ENCODE data around the gene BANK1.

Gene BANK1

GRCh38 chr4:101823864-101824263 is 33.3 kb downstream of the BANK1 start:
- no peak for DNase-seq (ENCODE audit: low read depth)

DNA sequence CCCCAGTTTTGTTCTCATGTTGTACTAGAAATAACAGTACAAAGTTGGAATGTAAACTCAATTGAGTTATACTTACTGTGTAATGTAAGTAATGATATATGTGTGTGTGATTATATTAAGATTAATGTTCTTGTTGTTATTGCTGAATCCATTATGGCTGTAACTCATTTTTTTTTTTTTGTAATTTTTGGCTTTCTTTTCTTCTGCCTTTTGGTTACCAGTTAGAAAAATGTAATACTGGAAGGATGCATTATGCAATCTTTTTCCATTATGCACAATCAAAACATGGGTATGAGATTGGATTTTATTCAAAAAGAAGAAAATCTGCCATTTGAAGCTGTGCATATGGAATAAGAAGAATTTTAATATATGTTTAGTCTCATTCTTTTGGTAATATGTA is 34.0 kb downstream of the BANK1 start:
- DNase-seq (ENCODE audit: low read depth) = no peak

DNA sequence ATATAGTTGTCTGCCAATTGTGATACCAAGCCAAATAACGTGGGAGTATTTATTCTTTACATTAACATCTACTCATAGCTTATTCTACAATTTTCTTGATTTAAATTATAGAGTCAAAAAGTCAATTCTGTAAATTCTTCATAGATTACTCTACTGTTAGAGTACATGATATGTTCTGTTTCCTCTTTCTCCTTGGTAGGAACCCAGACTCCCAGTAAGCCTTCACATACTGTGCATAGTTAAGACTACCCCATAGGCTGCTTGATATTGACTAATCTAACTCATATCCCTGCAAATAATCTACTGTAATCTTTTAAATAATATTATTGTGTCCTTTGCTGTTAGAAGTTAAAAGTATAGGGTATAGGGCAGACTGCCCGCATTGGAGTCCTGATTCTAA is 35.4 kb downstream of the BANK1 start:
- no peak for DNase-seq (ENCODE audit: low read depth)

DNA sequence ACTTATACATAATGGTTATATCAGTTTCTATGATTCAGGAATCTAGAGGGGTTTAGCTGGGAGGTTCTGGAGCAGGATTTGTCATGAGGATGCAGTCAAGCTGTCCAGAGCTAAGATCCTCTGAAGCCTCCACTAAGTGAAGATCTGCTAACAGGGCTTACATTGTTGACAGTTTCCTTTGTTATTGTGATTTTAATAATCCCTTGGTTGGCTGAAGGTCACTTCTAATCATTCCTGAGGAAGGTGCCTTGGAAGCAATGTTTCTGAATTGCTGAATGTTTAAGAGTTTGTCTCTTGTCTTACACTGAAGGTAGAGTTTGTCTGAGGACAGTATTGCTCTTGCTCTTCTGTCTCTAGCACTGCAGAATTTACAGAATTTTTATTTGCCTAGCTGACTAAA is 41.3 kb downstream of the BANK1 start:
- DNase-seq (ENCODE audit: low read depth) = no peak

GRCh38 chr4:101833480-101833879 is 43.0 kb downstream of the BANK1 start:
- no peak for DNase-seq (ENCODE audit: low read depth)

DNA sequence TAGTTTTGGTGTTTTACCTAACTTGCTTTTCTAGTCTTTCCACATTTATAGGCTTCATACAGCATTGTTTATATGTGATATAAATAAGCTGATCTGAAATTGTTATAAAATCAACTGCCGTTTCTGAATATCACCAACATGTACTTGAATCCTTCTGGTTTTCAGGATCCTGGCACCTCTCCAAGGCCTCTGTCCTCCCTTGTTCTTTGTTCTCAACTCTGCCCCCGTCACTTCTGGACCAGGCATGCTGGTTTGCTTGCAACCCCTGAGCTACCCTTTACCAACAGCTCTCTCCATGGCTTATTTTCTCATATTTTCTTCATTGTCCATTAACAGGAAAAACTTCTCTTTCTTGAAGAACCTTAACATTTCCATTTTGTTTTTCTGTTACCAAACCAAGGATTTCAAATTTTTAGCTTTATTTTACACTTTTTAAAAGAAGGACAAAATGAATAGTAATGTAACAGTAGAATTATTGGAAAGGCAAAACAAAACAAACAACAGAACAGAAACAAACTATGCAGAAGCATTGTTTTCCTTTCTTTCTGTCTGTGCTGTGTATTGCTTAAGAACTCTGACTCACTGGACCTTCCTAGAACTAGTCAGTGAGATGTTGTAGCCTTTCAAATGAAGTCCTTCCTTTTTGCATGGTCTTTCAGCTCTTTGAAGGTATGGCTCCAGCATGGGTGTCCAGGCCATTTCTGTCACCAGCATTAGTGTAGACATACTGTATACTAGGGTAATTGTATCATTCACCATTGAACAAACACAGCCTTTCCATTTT is 44.8 kb downstream of the BANK1 start:
- DNase-seq (ENCODE audit: low read depth) = no peak

DNA sequence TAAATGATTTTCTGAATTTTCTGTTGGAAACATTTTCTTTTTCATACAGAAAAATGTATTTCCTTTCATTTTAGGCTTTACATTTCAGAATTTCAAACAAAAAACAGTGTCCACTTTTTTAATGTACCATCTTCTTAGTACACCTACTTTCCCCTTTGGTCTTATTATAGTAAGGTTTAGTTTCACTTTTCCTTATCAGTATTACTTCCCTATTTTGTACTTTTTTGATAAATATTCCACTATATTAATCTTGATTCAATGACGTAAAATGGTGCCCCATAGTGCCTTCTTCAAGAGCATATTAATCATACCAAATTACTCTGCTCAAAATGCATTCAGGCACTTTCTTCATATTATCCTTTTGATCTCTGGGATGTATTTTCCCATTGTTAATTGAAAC is 52.5 kb downstream of the BANK1 start:
- DNase-seq (ENCODE audit: low read depth) = no peak

DNA sequence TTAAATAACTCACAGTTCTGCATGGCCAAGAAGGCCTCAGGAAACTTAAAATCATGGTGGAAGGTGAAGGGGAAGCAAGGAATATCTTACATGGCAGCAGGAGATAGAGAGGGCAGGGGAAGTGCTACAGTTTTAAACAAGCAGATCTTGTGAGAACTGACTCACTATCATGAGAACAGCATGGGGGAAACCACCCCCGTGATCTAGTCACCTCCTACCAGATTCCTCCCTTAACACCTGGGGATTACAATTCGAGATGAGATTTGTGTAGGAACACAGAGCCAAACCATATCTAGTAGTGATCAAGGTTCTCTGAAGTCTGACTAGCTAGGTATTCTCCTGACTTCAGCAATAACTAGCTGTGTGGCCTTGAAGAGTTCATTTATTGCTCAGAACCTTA is 56.0 kb downstream of the BANK1 start:
- no peak for DNase-seq (ENCODE audit: low read depth)

DNA sequence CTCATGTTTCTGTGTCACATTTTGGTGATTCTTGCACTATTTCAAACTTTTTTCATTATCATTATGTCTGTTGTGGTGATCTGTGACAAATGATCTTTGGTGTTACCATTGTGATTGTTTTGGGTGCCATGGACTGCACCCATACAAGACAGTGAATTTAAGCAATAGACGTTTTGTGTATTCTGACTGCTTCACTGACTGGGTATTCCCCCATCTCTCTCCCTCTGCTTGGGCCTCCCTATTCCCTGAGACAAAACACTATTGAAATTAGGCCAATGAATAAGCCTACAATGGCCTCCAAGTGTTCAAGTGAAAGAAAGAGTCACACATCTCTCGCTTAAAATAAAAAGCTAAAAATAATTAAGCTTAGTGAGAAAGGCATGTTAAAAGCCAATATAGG is 60.2 kb downstream of the BANK1 start:
- no peak for DNase-seq (ENCODE audit: low read depth)

DNA sequence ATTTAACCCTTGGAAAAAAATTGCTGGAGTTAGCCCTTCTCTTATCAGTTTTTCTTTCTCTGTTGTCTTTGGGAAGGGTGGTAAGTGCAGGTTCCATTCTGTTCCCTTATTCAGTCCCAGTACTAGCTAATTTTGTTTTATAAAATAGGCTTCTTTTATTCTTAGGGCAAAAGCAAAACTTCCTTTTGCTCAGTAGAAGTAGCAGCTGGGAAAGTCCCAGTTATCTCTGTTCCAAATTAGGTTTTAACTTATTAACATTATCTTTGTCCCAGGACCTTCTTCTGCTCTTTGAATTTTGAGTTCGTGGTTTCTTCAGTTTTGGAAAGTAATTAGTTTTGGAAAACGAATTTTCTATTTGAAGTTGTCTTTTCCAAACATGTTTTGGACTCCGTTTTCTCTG is 61.1 kb downstream of the BANK1 start:
- no peak for DNase-seq (ENCODE audit: low read depth)

DNA sequence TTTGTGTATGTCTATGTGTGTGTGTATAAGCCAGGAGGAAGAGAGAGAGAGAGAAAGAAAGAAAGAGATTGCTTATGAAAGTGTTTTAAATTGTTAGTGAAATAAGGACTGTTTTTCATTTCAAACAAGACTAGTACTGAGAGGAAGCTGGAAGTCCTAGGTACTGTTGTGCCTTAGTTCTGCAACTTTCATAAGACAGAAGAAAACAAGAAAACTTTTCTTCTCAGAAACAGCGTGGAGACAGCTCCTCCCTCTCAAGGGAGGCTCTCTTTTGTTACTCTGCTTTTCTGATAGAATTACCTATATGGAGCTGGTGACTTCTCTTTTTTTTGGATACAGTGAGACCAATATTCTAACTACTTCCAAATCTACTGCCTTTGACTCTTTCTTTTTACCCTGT is 62.5 kb downstream of the BANK1 start:
- DNase-seq (ENCODE audit: low read depth) = no peak

GRCh38 chr4:101853691-101854090 is 63.2 kb downstream of the BANK1 start:
- no peak for DNase-seq (ENCODE audit: low read depth)

GRCh38 chr4:101855239-101855638 is 64.7 kb downstream of the BANK1 start:
- no peak for DNase-seq (ENCODE audit: low read depth)

GRCh38 chr4:101856149-101856548 is 65.6 kb downstream of the BANK1 start:
- DNase-seq (ENCODE audit: low read depth) = no peak

DNA sequence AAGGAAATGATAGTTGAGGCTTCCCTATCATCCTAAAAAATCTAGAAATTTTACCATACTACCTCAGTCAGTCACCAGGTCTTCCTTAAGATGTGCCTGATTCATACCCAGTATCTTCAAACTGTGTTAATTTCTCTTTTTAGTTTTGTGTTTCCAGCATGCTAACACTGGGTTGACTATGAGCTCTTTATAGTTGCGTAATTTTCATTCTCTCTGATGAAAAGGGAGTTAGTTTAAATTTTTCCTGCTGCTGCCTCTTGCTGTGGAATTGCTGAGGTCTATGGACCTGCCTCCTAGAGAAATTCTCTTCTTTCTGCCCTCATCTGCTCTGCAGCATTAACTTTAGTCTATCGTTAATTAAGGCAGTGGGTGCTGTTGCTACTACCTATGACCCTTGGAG is 66.6 kb downstream of the BANK1 start:
- DNase-seq (ENCODE audit: low read depth) = no peak

- DNase-seq (ENCODE audit: low read depth) = no peak
Observed at GRCh38 chr4:101858641-101859040, 68.1 kb downstream of the BANK1 start.

- no peak for DNase-seq (ENCODE audit: low read depth)
Observed at GRCh38 chr4:101862595-101862994, 72.1 kb downstream of the BANK1 start.

GRCh38 chr4:101864660-101865059 is 74.1 kb downstream of the BANK1 start:
- no peak for DNase-seq (ENCODE audit: low read depth)

DNA sequence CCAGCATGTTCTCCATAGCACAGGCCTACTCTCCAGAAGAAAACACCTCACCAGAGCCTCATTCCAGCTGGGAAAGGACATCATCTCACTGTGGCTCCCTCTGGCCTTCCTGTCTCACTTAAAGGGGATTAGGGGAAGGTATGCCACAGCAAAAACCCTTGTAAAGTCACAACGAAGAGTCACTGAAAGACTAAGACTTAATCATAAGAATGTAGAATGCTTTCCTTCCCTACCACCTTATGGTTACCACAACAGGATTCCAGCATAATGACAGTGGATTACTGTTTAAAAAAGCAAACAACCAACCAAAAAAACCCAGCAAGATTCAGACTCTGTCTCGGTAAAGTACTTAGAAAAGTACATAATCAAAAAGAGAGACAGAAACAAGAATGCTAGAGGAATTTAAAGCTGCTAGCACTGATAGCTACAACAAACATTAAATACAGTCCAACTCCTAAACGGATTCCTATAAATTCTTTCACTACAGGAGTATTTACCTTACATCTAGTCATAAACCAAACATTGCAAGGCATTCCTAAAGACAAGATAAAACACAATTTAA is 75.1 kb downstream of the BANK1 start:
- DNase-seq (ENCODE audit: low read depth) = peak; percentile 31

- DNase-seq (ENCODE audit: low read depth) = no peak
Observed at GRCh38 chr4:101870874-101871273, 80.3 kb downstream of the BANK1 start.

- no peak for DNase-seq (ENCODE audit: low read depth)
Observed at GRCh38 chr4:101871962-101872676, 81.6 kb downstream of the BANK1 start.

GRCh38 chr4:101885574-101885973 is 95.0 kb downstream of the BANK1 start:
- DNase-seq (ENCODE audit: low read depth) = no peak

GRCh38 chr4:101886826-101887225 is 96.3 kb downstream of the BANK1 start:
- no peak for DNase-seq (ENCODE audit: low read depth)

All from HS-27A (cell line).